B cell (primary cell): ENCODE results near the gene LPAR2. TPM values are rescaled to one million over a fixed set of nuclear protein-coding genes. Genes with fewer than 3 reads are reported as not detected.

Experiments used
- ATAC-seq: fragments of 200-7000 bp; cut with Tn5 transposase; one replicate; pipeline ENCODE4 v1.10.0; 2021; ENCODE audit warnings: low read depth, mild to moderate bottlenecking, moderate number of reproducible peaks, moderate library complexity
- CTCF ChIA-PET: fragments of 350-600 bp; sonication (Branson Sonifier 250); formaldehyde crosslinking; loops from one replicate; lab custom pipeline; 2021; ENCODE audit warnings: antibody characterized with exemption, inconsistent platforms; lab: Charles Lee
- POLR2A ChIA-PET: fragments of 350-600 bp; sonication (Branson Sonifier 250); formaldehyde crosslinking; loops from one replicate; lab custom pipeline; 2021; ENCODE audit warnings: antibody characterized with exemption; lab: Charles Lee
- DNase-seq: peaks from one replicate; pipeline ENCODE4 v3.0.0; 2013
- H2AFZ ChIP-seq: 2 replicates; pipeline ENCODE4 v1.6.1; 2012; ENCODE audit warnings: mild to moderate bottlenecking, low read depth, low read length; ENCODE audit not compliant: insufficient read depth, poor library complexity, severe bottlenecking
- H3K27ac ChIP-seq, 2 donors: 1 replicate in 1 of 2; 2 replicates in 1 of 2; pipeline ENCODE4 v1.5.1; 2012 to 2013; ENCODE audit warnings: low read length in 2 of 2, mild to moderate bottlenecking in 2 of 2, moderate library complexity in 1 of 2
- H3K27me3 ChIP-seq, 4 experiments: fragments of 200-600 bp in 1 of 4; sonication (generic) in 1 of 4; replicated peaks in 1 of 4; 1 replicate in 2 of 4; 2 replicates in 2 of 4; pipeline versions ENCODE4 v1.6.1 to v1.7.0; 2013 to 2016; ENCODE audit warnings: low read length in 3 of 4, mild to moderate bottlenecking in 2 of 4, mixed read lengths in 1 of 4, moderate library complexity in 1 of 4; ENCODE audit not compliant: insufficient read depth in 4 of 4, control insufficient read depth in 3 of 4; ENCODE audit errors: control extremely low read depth in 1 of 4
- H3K36me3 ChIP-seq, 2 experiments: replicated peaks in 1 of 2; 1 replicate in 1 of 2; 2 replicates in 1 of 2; pipeline versions ENCODE4 v1.6.1 to v1.7.1; 2013; ENCODE audit warnings: low read length in 1 of 2; ENCODE audit not compliant: insufficient read depth in 2 of 2, control insufficient read depth in 1 of 2; ENCODE audit errors: control extremely low read depth in 1 of 2, extremely low read depth in 1 of 2
- H3K4me1 ChIP-seq, 2 donors: fragments of 200-600 bp in 1 of 2; sonication (generic) in 1 of 2; 1 replicate in 1 of 2; 2 replicates in 1 of 2; pipeline versions ENCODE4 v1.5.1 to v1.6.1; 2013 to 2017; ENCODE audit warnings: low read length in 2 of 2; ENCODE audit not compliant: control insufficient read depth in 2 of 2, insufficient read depth in 2 of 2
- H3K4me2 ChIP-seq: replicated peaks from 2 replicates; pipeline ENCODE3; 2012; ENCODE audit warnings: mild to moderate bottlenecking, low read depth, low read length; ENCODE audit not compliant: poor library complexity, severe bottlenecking
- H3K4me3 ChIP-seq, 5 experiments: fragments of 200-600 bp in 1 of 5; sonication (generic) in 1 of 5; 1 replicate in 3 of 5; 2 replicates in 2 of 5; pipeline versions ENCODE4 v1.5.1 to v1.7.0; 2011 to 2016; ENCODE audit warnings: low read length in 4 of 5, mild to moderate bottlenecking in 4 of 5, low read depth in 2 of 5, control low read depth in 1 of 5, moderate library complexity in 1 of 5; ENCODE audit not compliant: insufficient read depth in 1 of 5; ENCODE audit errors: control extremely low read depth in 1 of 5, extremely low read depth in 1 of 5
- H3K79me2 ChIP-seq: fragments of 200-600 bp; sonication (generic); one replicate; pipeline ENCODE4 v1.6.0; 2016; ENCODE audit warnings: low read length; ENCODE audit not compliant: control insufficient read depth, insufficient read depth
- H3K9ac ChIP-seq: fragments of 200-600 bp; sonication (generic); 2 replicates; pipeline ENCODE4 v1.6.1; 2017; ENCODE audit warnings: mild to moderate bottlenecking, low read length, moderate library complexity
- H3K9me3 ChIP-seq, 3 donors: one replicate each; pipeline versions ENCODE4 v1.6.1 to v1.7.1; 2013; ENCODE audit warnings: low read length in 2 of 3; ENCODE audit not compliant: control insufficient read depth in 2 of 3, insufficient read depth in 1 of 3; ENCODE audit errors: control extremely low read depth in 1 of 3
- H4K20me1 ChIP-seq: 2 replicates; pipeline ENCODE4 v1.6.0; 2012; ENCODE audit warnings: mild to moderate bottlenecking, low read length; ENCODE audit not compliant: insufficient read depth, control insufficient read depth, poor library complexity, severe bottlenecking
- H3K27ac Mint-ChIP-seq: one replicate; pipeline ENCODE4 v1.8.0; 2021; ENCODE audit warnings: mixed read lengths
- H3K27me3 Mint-ChIP-seq: one replicate; pipeline ENCODE4 v1.8.0; 2021; ENCODE audit warnings: mixed read lengths
- H3K4me1 Mint-ChIP-seq: one replicate; pipeline ENCODE4 v1.8.0; 2021; ENCODE audit warnings: mixed read lengths
- H3K4me3 Mint-ChIP-seq: one replicate; pipeline ENCODE4 v1.8.0; 2021; ENCODE audit warnings: mixed read lengths
- H3K9me3 Mint-ChIP-seq: one replicate; pipeline ENCODE4 v1.8.0; 2022; ENCODE audit warnings: mixed read lengths; ENCODE audit not compliant: insufficient read depth
- CTCF ChIP-seq: fragments of 200-600 bp; IDR thresholded peaks from one replicate; pipeline ENCODE4 v1.8.0; 2022; ENCODE audit warnings: antibody characterized with exemption, mild to moderate bottlenecking
- EZH2 ChIP-seq: IDR thresholded peaks from 2 replicates; pipeline ENCODE4 v1.6.1; 2012; ENCODE audit warnings: borderline replicate concordance, low read depth, mild to moderate bottlenecking, moderate library complexity, low read length; ENCODE audit not compliant: insufficient read depth, poor library complexity, severe bottlenecking
- WGBS: methylation state at CpG from one replicate; pipeline ENCODE4 v1.1.5; 2013; ENCODE audit warnings: missing lambda C conversion rate; ENCODE audit not compliant: insufficient coverage; 5-methylcytosine and 5-hydroxymethylcytosine counted together
- intact Hi-C: fragments of 100-400 bp; cut with micrococcal nuclease; formaldehyde crosslinking; loops from one replicate; pipeline ENCODE4 v1.10.0; 2022
- polyA plus RNA-seq: library from polyadenylated mRNA; depleted of rRNA; stranded (reverse); fragments of >200 nt; gene quantifications from 2 replicates; pipeline ENCODE4 v1.2.3, GENCODE V29; 2012
- total RNA-seq, 2 donors: library from RNA; stranded (reverse); fragments of 120-200 nt in 1 of 2; gene quantifications; 1 replicate in 1 of 2; 2 replicates in 1 of 2; pipeline versions ENCODE4 v1.2.3 to v1.2.4, GENCODE V29; 2013 to 2022

The LPAR2 gene
- total and polyA plus RNA-seq, 2 donors (not counting 1 experiment from before 2014, with no cell fraction given): 27.1 to 37.2 TPM

DNA sequence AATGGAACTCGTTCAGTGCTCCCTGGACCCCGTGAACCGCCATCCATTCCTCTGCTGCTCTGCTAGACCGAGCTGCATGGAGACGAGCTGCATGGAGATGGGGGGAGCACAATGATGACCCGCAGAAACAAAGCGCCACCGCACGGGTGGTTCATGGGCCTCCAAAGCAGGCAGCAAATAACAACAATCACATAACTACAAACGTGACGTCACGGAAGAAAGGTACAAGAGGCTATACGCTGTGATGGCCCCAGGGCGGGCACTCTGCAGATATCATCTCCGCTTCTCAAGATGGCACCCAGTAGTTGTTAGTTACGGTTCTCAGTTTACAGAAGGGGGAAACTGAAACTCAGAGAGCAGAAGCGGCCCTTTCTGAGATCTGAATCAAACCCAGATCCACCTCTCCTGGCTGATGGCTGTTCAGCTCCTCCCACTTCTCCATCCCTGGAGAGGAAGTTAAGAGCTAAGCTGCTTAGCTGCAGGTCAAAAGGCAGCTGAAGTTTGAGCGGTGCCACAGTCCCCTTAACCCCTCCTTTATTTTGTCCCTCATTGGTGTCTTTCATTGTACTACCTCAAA, 33.7 kb upstream of the LPAR2 start:
- DNase-seq (peak; percentile 84), ATAC-seq (peak; percentile 8)
- ChIA-PET POLR2A (interaction anchor here (0.6 to 2.9 kb wide), 6 partner anchors 9 to 204 kb away, joined by 3 to 22 read pairs (median 4); partner anchors contain the start of genes GMIP, NDUFA13, ZNF253 and ZNF506), CTCF (interaction anchor here (0.6 to 3.2 kb wide), 6 partner anchors 10 to 130 kb away, joined by 3 to 12 read pairs (median 4); partner anchors contain the start of gene GMIP)
- TF ChIP-seq CTCF (no peak), EZH2 (no peak)
- Histone ChIP-seq H3K27ac (peak overlapping the region; percentile 77), H2AFZ (peak overlapping the region; percentile 63), H3K4me3 (peak overlapping the region; percentile 75 to 88 (median 77)), H3K36me3 (peaks cover 0 to 35% of the 10 kb centered on the region in 2 experiments), H3K27me3 (no peaks in the 10 kb centered on the region), H3K4me1 (peaks cover 29 to 44% of the 10 kb centered on the region in 2 donors), H3K9ac (peak overlapping the region; percentile 74), H3K79me2 (peaks cover 58% of the 10 kb centered on the region), H3K4me2 (peak overlapping the region; percentile 86), H4K20me1 (peaks cover 5% of the 10 kb centered on the region), H3K9me3 (peaks cover 0 to 10% (median 0%) of the 10 kb centered on the region in 3 donors)
- Mint-ChIP-seq H3K27ac (peak overlapping the region; percentile 97), H3K4me3 (peak overlapping the region; percentile 93), H3K9me3 (no peaks in the 10 kb centered on the region), H3K27me3 (no peaks in the 10 kb centered on the region), H3K4me1 (peaks cover 28% of the 10 kb centered on the region)
- WGBS: 67% methylated on average over 6 of the region's 18 CpGs
- intact Hi-C loops: loop anchor here (2.0 kb wide), 1 partner anchor 205 kb away; no protein-coding TSS in a partner anchor

DNA sequence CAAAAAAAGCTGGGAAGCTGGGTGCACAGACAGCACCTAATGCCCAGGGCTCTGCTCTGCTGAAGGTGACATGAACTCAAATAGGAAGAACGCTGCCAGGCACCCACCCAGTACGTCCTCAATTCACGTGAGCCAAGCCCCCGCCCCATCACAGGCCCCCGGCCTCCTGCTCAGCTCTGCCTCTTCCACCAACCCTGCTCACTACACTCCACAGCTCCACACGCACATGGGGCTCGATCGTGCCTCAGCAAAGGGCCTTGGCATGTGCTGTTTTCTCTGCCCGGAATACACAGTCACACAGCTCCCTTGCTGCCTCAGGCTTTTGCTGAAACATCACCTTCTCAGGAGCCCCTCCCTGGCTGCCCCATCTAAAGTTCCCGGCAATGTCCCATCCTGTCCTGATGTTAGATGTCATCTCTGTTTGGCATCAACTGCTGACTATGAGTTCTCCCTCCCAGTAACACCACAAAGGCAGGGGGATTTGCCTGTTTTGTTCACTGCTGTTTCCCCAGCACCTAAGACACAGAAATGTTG, 33.2 kb upstream of the LPAR2 start:
- peak overlapping the region; percentile 86 for H3K4me2 ChIP-seq
- POLR2A ChIA-PET: interaction anchor here (0.6 to 2.9 kb wide), 5 partner anchors 9 to 160 kb away, joined by 3 to 22 read pairs (median 3); partner anchors contain the start of genes GMIP, NDUFA13 and ZNF506
- peak overlapping the region; percentile 46 for H3K9ac ChIP-seq

More for the DNA sequence above, 33.2 kb upstream of the LPAR2 start:
- 87% methylated on average over 10 of the region's 10 CpGs for WGBS
- peaks cover 0 to 41% of the 10 kb centered on the region in 2 experiments for H3K36me3 ChIP-seq
- peaks cover 0 to 10% (median 0%) of the 10 kb centered on the region in 3 donors for H3K9me3 ChIP-seq
- H3K27ac Mint-ChIP-seq: peak overlapping the region; percentile 97
- peaks cover 25% of the 10 kb centered on the region for H3K4me1 Mint-ChIP-seq
- H3K9me3 Mint-ChIP-seq: no peaks in the 10 kb centered on the region
- H3K4me3 ChIP-seq: peak overlapping the region in 4 of 5 experiments; percentile 13 to 77 (median 30)
- intact Hi-C loops: no loop called here
- DNase-seq (no peak), ATAC-seq (no peak)
- H3K27me3 ChIP-seq: no peaks in the 10 kb centered on the region
- TF ChIP-seq CTCF: no peak
- no peak for TF ChIP-seq EZH2
- CTCF ChIA-PET: interaction anchor here (0.6 to 3.2 kb wide), 4 partner anchors 17 to 129 kb away, joined by 3 to 12 read pairs (median 7); partner anchors contain the start of gene GMIP
- H3K27ac ChIP-seq: peak overlapping the region; percentile 77
- H3K27me3 Mint-ChIP-seq: no peaks in the 10 kb centered on the region
- H2AFZ ChIP-seq: peak overlapping the region; percentile 63
- peak overlapping the region; percentile 93 for H3K4me3 Mint-ChIP-seq
- H3K4me1 ChIP-seq: peaks cover 26 to 39% of the 10 kb centered on the region in 2 donors
- H4K20me1 ChIP-seq: peaks cover 10% of the 10 kb centered on the region
- H3K79me2 ChIP-seq: peaks cover 62% of the 10 kb centered on the region
